Choroid plexus epithelial cell (primary cell): ENCODE measurements around the gene NT5C1A.

Source experiments
- DNase-seq: peaks from one replicate; pipeline ENCODE4 v3.0.0-alpha.2; 2010; ENCODE audit warnings: low read depth
- H3K4me3 ChIP-seq: 2 replicates; pipeline ENCODE4 v1.5.1; 2011; ENCODE audit warnings: low read depth, mild to moderate bottlenecking, control low read depth, low read length, moderate library complexity
- TF ChIP-seq, protein P1 (sequence below): conservative IDR thresholded peaks from 2 replicates; pipeline ENCODE4 v1.5.1; 2011; ENCODE audit warnings: low read depth, mild to moderate bottlenecking, control low read depth, inconsistent platforms, low read length, moderate library complexity

The NT5C1A gene

GRCh38 chr1:39683591-39684312 is 11.8 kb upstream of the NT5C1A start:
- TF ChIP-seq, protein P1, sequence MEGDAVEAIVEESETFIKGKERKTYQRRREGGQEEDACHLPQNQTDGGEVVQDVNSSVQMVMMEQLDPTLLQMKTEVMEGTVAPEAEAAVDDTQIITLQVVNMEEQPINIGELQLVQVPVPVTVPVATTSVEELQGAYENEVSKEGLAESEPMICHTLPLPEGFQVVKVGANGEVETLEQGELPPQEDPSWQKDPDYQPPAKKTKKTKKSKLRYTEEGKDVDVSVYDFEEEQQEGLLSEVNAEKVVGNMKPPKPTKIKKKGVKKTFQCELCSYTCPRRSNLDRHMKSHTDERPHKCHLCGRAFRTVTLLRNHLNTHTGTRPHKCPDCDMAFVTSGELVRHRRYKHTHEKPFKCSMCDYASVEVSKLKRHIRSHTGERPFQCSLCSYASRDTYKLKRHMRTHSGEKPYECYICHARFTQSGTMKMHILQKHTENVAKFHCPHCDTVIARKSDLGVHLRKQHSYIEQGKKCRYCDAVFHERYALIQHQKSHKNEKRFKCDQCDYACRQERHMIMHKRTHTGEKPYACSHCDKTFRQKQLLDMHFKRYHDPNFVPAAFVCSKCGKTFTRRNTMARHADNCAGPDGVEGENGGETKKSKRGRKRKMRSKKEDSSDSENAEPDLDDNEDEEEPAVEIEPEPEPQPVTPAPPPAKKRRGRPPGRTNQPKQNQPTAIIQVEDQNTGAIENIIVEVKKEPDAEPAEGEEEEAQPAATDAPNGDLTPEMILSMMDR: no peak
- H3K4me3 ChIP-seq: peak overlapping the region; percentile 14
- DNase-seq: peak; percentile 43

DNA sequence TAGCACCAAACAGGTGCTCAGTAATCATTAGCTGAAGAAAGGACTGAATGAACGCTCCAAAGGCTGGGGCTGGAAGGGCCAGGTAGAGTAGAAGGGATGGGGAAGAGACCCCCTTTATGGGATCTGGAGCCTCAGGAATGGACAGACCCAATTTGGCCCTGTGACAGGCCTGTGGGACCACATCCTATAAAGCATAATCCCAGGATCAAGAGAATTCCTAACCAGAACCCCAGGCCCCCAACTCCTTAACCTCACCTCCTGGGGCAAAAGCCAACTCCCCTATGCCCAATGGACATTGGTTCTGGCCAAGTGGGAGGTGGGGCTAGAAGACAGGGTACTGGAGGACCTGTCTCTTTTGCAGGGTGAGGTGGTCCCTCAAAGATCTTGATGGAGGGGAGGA is 10.1 kb upstream of the NT5C1A start:
- TF ChIP-seq, protein P1: no peak
- DNase-seq: no peak

GRCh38 chr1:39681294-39681693 is 9.4 kb upstream of the NT5C1A start:
- no peak for DNase-seq
- TF ChIP-seq, protein P1: no peak
- no peak overlapping the region for H3K4me3 ChIP-seq

More for the DNA sequence above, 10.1 kb upstream of the NT5C1A start:
- H3K4me3 ChIP-seq: no peak overlapping the region

GRCh38 chr1:39680751-39681150 is 8.8 kb upstream of the NT5C1A start:
- no peak overlapping the region for H3K4me3 ChIP-seq
- DNase-seq: no peak
- TF ChIP-seq, protein P1: no peak

DNA sequence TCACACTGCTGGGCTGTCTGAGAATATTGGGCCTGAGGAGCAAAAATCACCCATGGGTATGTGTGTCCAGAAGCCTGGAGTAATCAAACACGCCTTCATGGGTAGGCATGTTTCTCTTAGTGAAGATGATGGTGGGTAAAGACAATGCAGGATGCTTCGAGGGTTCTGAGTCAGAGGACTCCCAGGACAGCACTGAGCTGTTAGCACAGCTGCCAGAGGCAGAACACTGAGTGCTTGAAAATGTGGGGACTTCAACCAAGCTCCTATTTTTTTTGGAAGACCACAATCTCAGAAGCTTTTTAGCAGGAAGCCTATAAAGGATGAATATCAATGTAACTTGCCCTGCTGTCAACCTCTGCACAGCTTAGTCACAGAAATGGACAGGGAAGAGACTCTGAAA is 7.9 kb upstream of the NT5C1A start:
- TF ChIP-seq, protein P1: no peak
- DNase-seq: no peak
- H3K4me3 ChIP-seq: no peak overlapping the region

GRCh38 chr1:39678889-39679288 is 7.0 kb upstream of the NT5C1A start:
- H3K4me3 ChIP-seq: no peak overlapping the region

More at GRCh38 chr1:39678889-39679288, 7.0 kb upstream of the NT5C1A start:
- DNase-seq: no peak
- TF ChIP-seq, protein P1: no peak
